HG03354 (cell line): ENCODE measurements around the gene LCE3A.
"Not testable (repeated sequence)": the region's sequence is repeated elsewhere in the genome, so short reads cannot be mapped to it uniquely, and the experiment has no call there.

ENCODE experiments used
- ATAC-seq: cut with Tn5 transposase; IDR thresholded peaks from one replicate; pipeline ENCODE4 v1.9.1; 2021; ENCODE audit warnings: mild to moderate bottlenecking; ENCODE audit not compliant: unreplicated experiment, poor library complexity, severe bottlenecking

The LCE3A gene

DNA sequence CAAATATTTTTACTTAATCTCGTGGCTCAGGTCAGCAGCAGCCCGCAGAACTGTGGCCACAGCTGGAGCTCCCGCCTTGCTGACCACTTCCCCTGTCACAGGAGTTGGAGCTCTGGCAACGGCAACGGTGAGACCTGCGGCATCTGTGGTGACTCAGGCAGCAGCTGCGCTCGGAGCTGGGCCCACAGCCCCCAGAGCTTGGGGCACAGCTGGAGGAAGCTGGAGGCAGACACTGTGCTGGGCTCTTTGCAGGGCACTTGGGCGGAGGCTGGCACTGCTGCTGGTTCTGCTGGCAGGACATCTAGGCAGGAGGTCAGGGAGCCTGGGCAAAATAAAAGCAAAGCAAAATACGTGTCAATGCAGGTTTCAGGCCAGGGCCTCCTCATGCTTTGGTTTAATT lies at the start of gene LCE3A:
LCE3A (minus strand) TSS at position 301 of the 400 bp plus-strand sequence; CDS start at position 301, 0 bp downstream.
- ATAC-seq: no peak

DNA sequence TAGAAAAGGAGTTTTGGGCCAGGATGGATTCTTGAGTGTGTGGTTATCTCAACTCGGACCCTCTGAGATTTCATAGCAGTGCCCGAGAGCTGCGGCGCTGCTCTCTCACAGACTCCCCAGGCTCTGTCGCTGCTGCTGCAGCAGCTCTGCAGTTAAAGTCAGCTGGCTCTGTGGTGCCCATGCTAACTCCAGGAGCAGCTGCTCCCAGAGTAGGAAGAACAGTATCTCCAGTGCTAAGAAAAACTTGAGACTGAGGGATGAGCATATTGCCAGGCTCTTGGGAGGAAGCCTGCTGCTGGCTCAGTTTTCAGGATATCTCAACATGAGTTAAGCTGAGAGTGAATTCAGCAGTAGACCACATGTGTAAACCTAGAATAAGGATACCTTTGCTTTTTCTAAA lies 44.7 kb upstream of the LCE3A start:
- ATAC-seq: no peak

DNA sequence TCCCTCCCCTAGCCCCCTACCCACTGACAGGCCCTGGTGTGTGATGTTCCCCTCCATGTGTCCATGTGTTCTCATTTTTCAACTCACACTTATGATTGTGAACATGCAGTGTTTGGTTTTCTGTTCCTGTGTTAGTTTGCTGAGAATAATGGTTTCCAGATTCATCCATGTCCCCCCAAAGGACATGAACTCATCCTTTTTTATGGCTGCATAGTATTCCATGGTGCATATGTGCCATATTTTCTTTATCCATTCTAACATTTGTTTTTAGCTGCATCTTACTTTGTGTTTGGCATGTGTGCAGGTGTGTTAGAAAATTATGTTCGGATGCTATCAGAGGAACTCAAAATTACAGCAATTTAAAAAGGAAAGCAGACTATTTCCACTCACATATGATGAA lies 43.3 kb upstream of the LCE3A start:
- ATAC-seq: not testable (repeated sequence)

DNA sequence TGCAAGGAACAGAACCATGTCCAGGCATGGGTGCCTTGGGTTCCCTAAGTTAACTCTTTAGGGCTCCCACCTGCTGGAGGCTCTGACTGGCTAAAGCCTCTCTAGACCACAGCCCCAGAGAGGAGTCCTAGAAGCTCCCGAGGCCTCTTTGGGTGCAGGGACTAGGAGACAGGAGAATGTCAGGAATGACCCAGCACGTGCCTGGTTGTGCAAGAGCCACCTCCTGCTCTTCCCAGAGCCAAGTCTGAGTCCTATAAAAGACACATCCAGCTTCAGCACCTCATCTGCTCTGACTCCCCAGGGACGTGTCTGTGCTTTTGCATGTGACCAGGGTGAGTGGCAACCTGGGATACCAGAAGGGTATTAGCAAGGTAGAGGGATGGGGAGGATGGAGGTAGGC lies 40.2 kb upstream of the LCE3A start, which contains the start of gene LCE2D:
LCE2D (plus strand) TSS at position 283 of the 400 bp plus-strand sequence. CDS start 726 bp downstream, outside the sequence.
- no peak for ATAC-seq

DNA sequence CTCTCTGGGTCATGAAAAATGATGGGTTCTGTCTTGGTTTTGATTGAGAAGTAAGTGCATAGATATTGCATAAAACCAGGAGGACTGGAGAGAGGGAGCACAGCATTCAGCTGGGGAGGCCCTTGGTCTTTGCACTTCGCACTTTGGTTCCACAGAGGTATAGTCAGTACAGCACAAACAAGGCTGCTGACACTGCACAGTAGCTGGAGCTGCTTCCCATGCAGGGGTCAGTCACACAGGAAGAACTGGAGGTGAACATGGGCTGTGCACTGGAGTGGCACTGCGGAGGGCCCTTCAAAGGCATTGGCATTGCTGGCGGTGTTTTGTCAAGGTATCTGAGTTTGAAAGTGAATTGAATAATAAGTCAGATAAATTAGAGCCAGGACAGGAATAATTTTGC lies 35.7 kb upstream of the LCE3A start:
- no peak for ATAC-seq

- no peak for ATAC-seq
Measured at GRCh38 chr1:152657677-152658076, 34.8 kb upstream of the LCE3A start.

GRCh38 chr1:152656459-152656858 lies 33.6 kb upstream of the LCE3A start:
- ATAC-seq: no peak

- peak; percentile 46 for ATAC-seq
Measured at GRCh38 chr1:152654110-152654509, 31.2 kb upstream of the LCE3A start.

DNA sequence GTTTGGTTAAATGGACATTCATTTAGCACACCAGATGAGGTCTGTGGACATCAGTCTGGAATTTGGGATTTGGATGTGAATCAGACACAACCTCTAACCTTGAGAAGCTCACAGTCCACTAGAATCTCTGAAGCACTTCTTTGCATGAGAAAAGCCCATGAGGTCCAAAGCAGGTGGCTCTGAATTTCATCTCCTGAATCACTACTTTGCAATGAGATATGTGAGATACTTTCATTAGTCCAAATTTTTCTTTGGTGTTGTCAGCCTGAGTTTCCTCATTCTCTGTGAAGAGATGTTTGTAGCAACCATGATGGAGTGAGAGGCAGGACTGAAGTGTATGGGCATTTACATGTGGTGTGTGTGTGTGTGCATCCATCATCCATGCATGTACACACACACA lies 23.8 kb upstream of the LCE3A start:
- no peak for ATAC-seq

GRCh38 chr1:152645146-152645545 lies 22.2 kb upstream of the LCE3A start:
- ATAC-seq: no peak

- ATAC-seq: no peak
Measured at GRCh38 chr1:152643945-152644344, 21.0 kb upstream of the LCE3A start.

- ATAC-seq: no peak
Measured at GRCh38 chr1:152640351-152640750, 17.4 kb upstream of the LCE3A start.

- ATAC-seq: no peak
Measured at GRCh38 chr1:152630596-152630995, 7.7 kb upstream of the LCE3A start.

DNA sequence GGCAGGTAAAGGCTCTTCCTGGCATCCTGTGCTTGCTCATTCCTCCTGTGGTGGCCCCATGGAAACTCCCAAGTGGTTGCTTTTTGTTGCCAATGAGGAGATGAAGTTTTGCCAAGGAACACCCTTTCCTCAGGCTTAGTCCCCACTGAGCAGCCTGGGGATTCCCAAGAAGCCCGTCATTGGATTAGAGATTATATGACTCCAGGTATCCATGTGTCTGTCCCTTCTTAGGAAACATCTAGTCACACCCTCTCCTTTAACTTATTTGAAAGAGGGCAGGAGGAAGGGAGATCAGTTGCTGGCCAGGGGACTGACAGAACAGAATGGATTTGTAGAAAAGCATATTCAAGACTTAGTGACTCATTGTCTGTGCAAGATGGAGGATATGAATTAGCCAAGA lies 3.8 kb upstream of the LCE3A start:
- no peak for ATAC-seq

DNA sequence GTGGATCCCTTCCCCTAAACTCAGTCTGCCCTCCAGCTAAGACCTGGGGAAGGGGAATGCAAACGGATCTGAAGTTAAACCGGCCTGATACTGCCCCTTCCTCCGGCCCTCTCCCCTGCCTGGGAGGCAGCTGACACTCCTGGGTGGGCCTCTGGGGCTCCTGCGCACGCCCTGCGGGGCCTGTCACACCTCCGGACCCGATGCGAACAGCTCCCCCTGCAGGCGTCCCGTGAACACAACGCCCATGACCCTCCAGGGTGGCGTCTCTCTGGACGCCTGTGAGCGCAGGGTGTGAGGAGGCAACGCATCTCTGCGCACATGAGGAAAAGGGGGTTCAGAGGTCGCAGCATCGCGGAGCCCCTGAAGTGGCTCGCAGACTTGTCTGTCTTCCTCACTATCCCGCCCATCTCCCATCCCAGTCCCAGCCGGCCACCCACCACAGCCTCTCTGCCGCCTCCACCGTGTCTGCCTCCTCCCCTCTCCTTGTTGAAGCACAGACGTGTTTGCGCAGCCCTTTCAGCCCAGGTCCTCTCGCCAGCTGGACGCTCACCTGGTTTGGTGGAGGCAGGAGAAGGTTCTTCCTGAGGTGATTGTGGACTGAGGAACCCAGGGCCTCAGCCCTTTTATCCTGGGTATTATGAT lies 421 bp upstream of the LCE3A start:
- no peak for ATAC-seq

DNA sequence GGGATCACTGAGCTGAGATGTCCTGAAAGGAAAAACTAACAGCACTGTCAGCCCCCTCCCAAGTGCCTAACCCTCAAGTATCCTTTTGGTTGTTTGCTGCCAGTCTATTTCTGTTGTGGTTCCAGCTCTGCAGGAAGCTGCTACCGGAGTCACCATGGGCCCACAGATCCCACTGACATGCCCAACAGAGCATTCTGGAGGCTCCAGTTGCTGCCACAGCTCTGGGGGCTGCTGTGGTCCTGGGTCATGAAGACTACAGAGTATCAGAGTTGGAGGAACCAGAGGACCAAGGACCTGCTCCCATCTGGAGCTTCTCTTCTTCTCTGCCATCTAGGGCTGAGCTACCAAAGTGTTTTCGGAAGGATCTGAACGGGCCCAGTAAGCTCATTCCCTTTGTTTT lies 910 bp downstream of the LCE3A start:
- ATAC-seq: no peak

DNA sequence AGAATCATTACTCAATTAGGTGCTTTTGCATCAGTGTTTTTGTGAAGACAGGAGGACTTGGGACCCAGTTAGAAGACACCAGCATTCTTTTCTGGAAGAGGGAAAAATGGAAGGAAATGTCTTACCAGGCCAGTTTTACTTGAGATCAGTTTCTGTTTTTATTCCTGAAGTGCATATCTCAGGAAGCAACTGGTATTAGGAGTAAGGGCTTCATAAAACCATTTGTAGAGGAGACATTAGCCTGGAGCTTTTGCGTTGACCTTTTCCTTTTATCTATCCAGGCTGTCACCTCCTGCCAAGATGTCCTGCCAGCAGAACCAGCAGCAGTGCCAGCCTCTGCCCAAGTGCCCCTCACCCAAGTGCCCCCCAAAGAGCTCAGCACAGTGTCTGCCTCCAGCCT lies 9.4 kb downstream of the LCE3A start, which contains the start of gene LCE3B:
LCE3B (plus strand) TSS at position 301 of the 400 bp plus-strand sequence; CDS start at position 301, 0 bp downstream.
- ATAC-seq: no peak

DNA sequence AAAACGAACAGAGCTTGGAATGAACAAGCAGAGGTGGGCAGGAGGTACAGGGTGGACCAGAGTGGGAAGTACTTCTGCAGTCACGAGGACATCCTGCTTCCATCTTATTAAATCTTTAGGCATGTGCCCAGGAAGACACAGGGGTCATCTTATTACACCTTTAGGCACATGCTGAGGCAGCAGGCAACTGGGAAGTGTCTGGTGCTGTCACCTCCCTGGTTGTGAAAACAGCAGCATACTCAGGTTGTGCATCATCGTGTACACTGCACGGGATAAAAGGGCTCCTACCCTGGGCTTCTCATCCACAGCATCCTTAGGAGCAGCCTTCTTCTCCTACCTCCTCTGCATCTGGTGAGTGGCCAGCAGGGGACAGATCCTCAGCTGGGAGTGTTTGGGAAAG lies 23.0 kb downstream of the LCE3A start, which contains the start of gene LCE3C:
LCE3C (plus strand) TSS at position 301 of the 400 bp plus-strand sequence. CDS start 498 bp downstream, outside the sequence.
- no peak for ATAC-seq

- no peak for ATAC-seq
Measured at GRCh38 chr1:152596986-152597385, 25.9 kb downstream of the LCE3A start.

DNA sequence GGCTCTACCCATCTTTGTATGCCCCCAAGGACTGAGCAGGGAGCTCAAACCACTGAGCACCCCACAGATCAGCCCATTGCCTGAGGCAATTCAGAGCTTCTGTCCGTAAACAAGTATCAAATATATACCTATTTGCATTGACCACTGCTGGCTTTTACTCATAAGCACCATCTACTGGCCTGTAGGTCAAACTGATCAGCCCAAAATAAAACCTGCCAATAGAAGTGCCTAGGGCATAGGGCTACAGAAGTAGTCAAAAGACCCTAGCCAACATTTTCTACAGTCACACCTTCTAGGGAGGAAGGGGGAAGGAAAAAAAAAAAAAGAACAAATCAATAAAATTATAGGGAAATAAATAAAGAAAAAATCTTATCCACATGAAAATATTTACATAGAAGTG lies 37.3 kb downstream of the LCE3A start:
- no peak for ATAC-seq

DNA sequence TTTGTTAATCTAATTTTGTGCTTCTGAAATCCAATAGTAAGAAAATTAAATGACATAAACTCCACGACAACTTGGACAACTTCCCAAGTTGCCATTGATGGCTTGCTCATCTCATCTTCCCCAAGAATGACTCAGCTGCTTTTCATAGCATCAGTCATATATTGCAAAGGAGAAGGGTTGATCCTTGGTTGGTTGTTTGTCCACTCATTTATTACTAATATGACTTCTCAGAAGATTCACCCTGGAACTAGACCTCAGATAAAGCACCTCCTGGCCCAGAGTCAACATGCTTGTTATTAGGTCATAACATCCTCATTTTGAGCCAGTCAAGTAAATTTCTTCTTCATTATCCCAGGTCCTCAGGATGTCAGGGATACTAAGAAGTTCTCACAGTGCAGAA lies 40.3 kb downstream of the LCE3A start:
- ATAC-seq: no peak

DNA sequence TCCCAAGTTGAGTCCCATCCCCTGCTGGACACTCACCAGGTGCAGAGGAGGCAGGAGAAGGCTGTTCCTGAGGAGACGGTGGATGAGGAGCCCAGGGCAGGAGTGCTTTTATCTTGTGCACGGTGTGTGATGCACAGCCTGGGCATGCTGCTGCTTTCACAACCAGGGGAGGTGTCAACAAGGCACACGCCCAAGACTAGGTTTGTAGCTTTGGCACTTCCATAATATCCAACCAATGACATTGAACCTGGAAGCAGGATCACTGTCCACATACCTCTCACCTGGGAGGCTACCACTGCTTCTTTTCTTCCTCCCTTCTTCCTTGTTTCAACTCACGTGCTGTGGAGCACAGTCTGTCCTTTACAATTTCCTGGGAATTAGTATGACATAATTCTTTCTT lies 42.5 kb downstream of the LCE3A start, which contains the start of gene LCE3D:
LCE3D (minus strand) TSS at position 84 of the 400 bp plus-strand sequence. CDS start 580 bp downstream, outside the sequence.
- ATAC-seq: no peak
